HG02623 (cell line): ENCODE data around the gene ANXA6.

ENCODE experiments used
- ATAC-seq: cut with Tn5 transposase; IDR thresholded peaks from one replicate; pipeline ENCODE4 v1.9.1; 2021; ENCODE audit warnings: moderate library complexity; ENCODE audit not compliant: unreplicated experiment

The ANXA6 gene

DNA sequence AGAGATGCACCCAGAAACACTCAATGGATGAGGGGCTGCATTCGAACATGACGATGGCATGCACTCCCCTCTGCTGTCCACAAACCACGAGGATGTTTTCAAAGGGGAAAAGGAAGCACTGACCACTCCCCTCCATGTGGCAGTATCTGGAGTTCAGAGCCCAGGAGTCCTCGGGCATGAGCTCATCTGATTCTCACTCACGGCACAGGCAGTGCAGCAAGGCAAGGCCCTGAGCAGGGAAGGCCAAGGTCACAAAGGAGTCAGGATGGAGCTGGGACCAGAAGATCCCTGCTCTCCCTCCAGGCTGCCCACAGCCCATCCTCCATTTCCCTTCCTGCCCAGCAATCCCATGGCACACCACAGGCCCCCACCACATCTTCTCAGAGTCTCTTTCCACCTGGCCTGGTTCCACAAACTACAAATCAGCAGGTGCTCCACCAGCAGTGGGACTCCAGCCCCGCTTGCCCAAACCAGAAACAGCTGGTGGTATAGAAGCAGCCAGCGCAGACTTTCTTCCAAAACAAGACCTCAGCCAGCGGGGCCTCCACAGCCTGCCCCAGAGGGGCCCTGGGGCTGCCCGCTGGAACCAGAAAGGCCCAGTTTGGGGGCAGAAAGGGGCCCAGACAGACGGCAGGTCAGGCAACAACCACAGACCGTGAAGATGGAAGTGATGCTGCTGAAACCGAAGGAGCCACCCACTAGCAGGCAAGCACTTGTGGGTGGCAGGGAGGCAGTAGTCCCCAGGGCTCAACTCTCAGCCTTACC is 89.0 kb downstream of the ANXA6 start:
- ATAC-seq = peak; percentile 58

DNA sequence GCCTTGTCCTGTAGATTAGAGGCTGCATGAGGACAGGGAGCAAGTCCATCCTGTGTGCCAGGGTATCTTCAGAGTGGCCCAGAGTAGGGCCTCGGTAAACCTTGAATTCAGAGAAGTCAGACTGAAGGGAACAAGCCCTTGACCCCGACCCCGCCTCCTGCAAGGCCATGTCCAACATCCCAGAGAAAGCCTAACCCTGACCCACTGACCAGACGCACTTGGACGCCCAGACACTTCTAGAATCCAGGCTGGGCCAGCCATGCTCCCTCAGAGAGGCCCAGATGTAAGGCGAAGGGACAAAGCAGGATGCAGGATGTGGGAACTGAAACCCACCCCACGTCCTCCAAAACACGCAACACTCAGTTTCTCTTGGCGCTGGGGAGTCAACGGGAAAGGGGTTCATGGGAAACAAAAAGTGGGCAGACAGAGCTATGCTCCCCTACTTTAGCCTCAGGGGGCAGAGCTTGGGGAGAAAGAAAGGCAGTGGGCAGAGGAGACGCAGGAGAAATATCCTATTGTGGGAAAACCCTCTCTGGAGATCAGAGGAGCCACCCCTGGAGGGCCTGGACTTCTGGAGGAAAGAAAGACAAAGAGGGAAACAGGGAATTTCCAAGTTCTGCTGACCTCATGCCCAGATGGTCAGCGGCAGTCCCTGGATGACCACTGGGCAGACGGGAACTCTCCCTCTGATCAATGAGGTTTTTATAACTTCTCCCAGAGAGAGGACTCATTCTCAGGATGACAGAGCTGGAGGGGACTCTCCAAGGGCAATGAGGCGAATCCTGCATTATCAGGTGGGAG is 89.7 kb downstream of the ANXA6 start:
- peak; percentile 2 for ATAC-seq

DNA sequence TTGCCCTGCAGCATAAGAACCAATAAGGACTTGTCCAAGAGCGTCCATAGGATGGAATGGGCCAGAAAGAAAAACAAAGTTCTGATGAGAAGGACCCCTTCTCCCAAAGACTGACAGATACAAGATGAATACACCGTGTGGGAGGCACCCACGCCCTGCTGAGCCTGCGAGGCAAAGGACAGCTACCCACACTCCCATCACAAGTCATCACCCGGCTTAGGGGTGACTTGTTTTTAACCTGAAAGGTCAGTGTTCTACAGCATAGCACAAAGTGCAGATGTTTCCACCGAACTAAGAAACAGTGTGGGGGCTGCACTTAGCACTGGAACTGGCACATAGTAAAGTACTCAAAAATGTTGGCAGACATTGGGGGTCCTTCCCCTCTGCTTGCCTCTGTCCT is 90.7 kb downstream of the ANXA6 start:
- no peak for ATAC-seq

DNA sequence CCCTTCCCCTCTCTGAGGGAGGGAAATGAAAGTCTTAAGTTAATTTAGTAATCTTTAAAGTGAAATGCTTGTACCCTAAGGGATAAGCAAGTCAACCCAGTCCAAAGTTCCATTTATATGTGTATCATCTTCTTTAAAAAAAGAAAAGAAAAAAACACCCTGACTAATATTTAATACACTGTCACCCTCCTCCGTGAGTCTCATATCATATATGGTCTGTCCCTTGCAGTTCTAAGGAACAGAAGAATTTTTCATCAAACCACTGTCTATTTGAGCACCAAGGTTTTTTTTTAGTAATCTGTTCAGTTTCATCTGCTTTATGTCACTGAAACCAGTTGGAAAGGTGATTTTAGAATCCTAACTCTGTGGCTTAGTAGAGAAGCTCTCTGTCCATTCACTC is 92.0 kb downstream of the ANXA6 start:
- ATAC-seq = no peak

DNA sequence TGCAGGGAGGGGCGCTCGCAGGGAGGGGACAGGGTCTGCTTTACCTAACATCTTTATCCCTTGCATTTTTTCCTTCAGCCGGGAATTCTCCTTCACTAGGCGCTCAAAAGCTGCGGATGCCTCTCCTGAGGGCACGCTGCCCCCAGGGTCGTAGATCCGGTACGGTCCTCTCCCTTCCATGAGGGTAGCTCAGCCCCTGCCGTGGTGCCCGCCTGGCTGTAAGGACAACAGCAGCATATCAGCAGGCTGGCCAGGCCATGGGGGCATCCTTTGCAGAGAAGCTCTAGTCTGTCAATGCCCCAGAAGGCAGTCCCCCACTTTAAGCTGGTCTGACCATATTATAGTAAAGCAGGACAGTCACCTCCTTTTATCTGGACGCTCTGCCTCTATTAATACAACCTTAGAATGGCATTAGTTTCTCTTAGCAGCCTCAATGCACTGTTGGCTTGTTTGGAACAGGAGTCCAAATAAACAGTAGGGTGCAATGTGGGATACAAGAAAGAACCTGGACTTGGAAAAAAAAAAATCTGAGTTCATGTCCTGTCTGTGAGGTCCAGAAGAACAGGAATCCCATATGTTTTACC is 92.6 kb downstream of the ANXA6 start:
- ATAC-seq = no peak

DNA sequence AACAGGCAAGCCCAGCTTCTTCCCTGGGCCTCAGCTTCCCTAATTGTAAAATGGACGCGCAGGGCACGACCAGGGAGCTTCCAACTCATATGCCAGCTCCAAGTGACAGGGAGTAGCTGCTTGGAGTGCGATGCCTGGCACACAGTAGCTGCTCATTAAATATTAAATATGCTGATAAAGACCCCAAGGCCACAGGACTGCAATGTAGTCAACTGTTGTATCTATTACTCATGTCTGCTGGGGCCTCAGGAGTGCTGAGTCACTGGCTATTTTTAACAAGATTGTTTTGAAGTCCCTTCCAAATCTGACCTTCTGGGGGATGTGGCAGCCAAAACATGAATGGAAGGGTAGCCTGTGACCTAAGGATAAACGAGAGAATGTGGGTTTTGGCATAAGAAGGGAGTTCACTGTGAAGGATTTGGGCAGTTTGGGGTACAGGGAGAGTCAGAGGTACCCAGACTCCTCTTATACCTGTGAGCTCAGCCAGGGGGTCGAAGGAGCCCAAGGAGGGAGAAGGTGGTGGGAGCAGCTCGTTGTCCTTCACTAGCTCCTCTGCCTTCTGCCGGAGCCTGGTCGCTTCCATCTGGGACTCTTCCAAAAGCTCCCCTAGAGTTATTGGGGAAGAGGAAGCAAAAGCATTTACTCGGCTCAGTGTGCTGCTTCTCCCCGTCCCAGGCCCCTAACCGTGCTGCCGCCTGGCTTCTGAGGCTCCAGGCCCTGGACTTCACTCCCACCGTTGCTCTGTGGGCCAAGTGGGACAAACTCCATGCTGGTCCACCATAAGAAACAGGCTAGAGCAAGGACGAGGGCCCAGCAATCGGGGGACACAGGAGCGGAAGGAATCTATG is 94.2 kb downstream of the ANXA6 start:
- ATAC-seq = no peak

DNA sequence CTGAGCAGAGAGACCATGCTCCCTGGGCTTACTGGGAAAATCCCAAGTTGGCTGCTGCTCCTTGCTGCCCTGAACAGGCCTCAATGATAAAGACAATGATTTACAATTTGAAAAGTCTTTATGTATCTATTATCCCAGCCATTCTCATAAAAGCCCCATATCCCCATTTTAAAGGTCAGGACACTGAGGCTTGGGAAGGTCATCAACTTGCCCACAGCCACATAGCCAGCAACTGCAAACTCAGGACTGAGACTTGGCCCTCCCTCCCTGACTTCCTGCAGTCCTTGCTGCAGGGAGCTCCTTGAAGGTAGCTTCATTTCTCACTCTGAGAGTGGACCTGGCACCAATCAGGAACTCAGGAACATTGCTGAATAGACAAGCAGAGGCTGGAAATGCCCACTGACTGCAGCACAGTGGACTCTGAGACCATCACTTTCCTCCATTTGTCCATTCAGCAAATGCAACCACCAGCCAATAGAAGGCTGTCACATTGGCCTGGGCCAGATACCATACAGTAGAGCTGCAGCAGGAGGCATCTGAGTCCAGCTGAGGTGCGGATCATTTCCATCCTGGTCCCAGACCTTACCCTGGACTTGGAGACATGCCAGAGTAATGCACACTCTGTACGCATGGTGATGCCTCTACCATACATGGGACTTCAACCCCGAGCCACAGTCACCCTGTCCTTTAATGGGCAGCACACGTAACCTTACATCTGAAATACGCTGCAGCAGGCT is 95.0 kb downstream of the ANXA6 start:
- no peak for ATAC-seq

DNA sequence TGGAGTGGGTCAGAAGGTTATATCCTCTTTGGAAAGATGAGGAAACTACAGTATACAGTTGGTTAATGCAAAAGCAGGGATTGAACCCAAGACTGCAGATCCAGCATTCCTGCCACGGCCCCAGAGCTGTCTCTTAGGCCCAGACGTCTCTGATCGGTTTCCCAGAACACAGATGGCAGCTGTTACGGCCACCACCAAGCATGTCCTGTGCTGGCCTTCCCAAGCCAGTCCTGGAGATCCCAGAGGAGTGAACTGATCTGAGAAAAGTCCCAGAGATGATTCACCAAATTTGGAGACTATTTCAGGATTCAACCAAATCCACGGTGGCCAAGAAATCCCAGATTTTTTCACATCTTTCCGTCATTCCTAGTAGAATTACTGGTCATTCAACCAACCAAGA is 96.8 kb downstream of the ANXA6 start:
- ATAC-seq = no peak

DNA sequence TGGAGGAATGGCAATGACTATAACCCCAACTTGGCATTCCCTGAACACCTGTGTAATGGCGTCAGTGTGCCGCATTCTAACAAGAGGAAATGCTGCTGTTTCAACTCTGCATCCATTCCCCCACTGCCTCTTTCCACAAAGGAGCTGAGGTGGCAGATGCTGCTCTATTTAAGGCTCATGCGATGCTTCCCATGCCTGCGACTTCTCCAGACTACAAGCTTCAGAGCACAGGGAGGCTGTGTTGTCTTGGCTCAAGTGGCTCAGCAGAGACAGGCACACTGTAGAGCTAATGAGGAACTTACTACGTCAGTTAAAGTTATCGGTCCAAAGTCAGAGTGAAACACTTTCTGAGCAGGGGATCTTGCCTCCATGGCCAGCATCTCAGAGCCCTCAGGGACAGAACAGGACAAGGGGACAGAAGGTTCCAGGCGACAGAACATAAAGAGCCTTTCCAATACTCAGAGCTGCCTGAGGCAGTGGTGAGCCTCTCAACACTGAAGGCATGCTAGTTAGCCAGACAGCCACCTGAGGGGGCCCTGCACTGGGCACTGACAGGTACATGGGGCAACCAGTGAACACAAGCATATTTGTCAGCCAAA is 98.6 kb downstream of the ANXA6 start:
- ATAC-seq = no peak

DNA sequence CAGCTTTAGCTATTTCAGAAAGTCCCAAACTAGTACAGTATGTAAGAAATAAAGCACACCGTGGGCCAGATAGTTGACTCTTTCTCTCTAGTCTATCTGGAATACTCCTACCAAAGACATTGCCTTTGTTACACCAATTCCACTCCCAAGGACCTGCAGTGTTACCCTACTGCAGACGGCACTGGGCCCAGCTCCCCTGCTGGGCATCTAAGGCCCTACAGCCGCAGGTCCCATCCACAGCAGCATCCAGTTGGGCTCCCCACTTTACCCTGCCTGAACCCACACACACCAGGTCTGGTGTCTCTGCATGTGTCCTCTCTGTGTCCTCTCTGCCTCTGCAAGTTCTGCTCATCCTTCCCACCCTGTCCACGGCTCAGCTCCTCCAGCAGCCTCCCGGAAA is 99.3 kb downstream of the ANXA6 start:
- ATAC-seq = no peak

DNA sequence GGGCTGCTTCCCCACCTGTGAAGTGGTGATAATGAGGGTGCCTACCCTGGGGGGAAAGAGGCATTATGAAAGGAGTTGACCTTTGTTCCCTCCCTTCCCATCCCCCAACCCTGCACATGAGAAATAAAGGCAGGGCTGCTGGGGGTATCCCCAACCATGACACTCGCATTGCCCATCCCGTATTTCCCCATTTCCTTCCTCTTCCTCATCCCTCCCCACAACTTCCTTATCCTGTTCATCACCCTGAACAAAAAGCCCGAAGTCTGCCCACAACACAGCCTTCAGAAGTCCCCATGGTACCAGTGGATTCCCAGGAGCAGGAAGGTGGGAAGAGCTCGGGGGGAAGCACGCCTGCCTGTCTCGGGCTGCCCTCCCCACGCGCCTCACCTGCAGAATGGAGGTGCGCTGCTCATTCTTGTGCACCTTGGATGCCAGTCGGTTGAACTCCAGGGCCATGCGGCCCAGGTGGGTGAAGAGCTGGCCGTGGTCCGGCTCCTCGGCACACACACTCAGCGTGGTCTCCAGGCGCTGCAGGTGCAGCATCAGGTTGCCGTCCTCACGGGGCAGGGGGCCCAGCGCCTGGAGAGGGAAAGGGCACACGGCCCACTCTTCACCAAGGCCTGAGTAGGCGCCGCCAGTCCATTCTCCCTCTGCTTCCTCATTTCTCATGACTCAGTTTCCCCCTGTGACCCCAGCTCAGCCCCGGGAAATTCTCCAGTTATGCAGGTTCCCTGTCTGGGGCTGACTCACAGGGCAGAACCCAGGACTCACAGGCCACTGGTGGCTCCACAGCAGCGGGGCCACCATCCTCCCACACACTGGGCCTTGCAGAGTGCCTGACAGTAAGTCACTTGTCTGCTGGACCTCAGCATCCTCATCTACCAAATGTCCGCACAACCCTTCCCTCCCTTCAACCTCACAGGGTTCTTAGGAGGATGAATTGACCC is 100.9 kb downstream of the ANXA6 start:
- ATAC-seq = no peak

DNA sequence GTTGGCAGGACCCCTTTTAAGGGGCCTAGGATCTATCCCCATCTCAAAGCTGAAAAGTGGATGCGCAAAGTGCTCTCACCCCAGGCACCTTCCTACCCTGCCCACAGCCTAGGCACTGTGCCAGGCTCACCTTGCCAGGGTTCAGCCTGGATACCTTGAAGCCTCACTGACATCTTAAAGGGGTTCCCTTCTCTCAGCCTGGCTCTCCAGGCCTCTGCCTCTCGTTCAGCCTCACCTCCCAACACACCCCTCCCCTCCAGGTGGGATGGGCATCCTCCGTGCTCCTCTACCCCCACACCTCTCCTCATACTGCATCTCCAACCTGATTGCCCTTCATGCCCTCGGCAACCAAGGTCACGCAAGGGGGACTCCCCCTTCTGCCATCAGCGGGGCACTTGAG is 102.2 kb downstream of the ANXA6 start:
- no peak for ATAC-seq

DNA sequence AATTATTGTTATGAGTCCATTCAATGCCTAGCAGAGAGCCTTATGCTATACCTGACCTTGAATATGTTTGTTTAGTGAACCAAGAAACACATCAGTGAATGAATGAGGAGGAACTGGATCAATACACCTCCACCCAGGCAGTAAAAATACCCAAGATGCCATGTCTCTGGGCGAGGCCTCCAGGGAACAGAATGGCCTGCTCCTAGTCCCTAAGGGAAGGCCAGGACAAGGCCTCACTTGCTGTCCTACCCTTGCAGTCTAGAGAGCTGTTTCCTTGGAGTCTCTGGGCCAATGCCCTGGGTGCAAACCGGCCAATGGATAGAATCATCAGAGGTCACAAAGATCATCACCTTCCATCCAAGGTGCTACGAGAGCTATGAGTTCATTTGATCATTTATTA is 102.9 kb downstream of the ANXA6 start:
- ATAC-seq = no peak

DNA sequence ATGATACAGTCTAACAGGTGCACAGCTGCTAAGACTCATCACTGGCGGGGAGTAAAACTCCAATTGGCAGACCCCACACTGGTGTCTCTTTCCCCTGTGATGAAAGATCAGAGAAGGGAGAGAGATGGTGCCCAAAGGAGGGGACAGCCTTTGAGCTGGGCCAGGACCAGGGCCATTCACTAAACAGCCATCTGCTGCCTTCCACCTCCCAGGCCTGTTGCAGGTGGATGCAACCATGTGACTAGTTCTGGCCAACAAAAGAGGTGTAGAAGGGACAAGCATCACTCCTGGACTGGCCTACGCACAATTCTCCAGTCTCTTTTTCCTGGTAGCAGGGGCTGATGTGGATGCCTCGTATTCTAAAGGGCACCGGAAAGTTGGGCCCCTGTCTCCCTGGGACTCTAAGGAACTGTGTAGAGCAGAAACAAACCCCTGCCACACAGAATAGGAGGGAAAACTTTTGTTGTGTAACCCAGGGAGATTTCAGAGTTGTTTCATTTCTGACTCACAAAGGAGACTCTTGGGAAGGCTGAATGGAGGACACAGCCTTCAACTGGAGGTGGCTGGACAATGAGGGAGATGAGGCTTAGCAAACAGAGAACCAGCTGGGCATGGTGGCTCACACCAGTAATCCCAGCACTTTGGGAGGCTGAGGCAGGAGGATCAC is 103.7 kb downstream of the ANXA6 start:
- no peak for ATAC-seq

DNA sequence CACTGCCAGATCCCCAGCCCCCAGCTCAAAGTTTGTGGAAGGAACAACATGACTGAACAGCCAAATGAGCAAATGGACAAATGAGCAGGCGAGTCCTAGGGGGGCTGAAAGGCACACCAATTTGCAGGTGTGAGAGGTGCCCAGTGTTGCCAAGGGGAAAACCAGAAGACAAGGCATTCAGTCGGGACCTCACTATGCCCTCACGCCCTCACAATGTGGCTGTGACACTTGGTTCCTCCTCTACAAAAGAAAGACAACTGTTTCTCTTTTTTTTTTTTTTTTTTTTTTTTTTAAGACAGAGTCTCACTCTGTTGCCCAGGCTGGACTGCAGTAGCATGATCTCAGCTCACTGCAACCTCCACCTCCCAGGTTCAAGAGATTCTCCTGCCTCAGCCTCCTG is 104.7 kb downstream of the ANXA6 start:
- no peak for ATAC-seq

DNA sequence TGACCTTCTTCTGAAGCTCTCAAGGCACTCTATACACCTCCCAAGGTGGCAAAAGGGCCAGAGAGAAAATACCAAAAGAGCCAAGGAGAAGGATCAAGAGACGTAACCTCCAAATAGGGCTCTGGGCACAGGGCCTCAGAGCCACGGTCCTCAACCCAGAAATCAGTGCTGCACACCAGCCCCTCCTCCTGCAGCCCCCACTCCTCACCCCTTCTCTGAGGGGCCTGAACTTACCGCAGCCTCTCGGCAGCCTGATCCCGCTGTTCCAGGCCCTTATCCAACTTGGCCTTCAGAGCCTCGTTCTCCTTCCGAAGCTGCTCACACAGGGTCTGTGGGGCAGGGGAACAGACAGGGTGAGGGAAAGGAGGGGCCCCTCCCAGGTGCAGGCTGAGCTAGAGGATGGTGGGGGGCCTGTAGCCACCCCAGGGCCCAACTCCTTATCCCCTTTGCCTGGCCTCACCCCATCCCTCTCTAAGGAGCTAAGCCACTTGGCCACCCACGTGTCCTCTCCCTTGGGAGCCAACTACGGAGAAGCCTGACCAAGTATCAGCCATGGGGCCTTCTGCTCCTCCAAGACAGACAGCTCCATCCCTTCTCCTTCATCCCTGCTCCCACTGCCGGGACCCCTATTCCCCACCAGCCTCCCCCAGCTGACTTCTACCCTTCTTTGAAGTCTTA is 105.5 kb downstream of the ANXA6 start:
- ATAC-seq = no peak

DNA sequence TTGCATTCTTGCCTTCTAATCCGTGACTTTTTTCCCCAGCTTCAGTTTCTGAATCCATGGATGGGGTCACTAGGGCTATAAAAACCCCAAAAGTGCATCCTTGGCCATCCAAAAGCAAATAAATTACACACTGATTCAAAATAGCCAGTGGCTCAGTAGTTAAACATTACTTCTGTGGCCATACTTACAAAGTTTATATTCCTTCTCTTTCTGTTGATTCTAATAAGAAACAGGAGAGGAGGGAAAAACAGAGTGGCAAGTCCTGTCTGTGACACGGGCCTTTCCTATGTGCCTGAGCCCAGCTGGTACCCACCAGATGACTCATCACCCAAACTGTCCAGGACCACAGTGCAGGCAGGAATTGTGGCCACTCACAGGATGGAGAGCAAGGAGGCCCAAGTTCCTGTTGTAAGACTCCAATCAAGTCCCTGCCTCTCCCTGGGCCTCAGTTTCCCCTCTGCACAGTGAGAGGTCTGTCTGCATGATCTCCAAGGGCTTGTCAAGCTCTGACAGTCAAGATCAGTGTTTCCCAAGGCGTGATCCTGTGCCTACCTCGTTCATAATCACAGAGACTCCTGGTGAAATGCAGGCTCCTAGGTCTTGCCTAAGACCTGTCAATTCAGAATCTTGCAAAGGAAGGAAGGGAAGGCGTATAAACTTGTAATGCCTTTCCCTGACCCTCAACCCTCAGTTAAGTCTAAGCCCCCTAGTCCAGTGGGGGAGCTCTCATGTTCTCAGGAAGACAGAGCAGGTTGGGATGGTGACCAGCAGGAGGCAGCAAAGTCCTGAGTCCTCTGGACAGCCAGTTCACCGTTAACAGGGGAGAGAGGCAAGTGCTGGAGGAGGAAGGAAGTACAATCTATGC is 106.3 kb downstream of the ANXA6 start:
- ATAC-seq = peak; percentile 60
